HG03066 (cell line): Measurements from ENCODE around the gene PLIN3.
"Not testable (repeated sequence)": the region's sequence is repeated elsewhere in the genome, so short reads cannot be mapped to it uniquely, and the experiment has no call there.

Source experiments
- ATAC-seq: cut with Tn5 transposase; IDR thresholded peaks from one replicate; pipeline ENCODE4 v1.9.1; 2021; ENCODE audit warnings: low read depth; ENCODE audit not compliant: unreplicated experiment

The PLIN3 gene, protein sequence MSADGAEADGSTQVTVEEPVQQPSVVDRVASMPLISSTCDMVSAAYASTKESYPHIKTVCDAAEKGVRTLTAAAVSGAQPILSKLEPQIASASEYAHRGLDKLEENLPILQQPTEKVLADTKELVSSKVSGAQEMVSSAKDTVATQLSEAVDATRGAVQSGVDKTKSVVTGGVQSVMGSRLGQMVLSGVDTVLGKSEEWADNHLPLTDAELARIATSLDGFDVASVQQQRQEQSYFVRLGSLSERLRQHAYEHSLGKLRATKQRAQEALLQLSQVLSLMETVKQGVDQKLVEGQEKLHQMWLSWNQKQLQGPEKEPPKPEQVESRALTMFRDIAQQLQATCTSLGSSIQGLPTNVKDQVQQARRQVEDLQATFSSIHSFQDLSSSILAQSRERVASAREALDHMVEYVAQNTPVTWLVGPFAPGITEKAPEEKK

GRCh38 chr19:4867534-4868285, at the start of gene PLIN3:
Gene PLIN3, minus strand, starts transcription at chr19:4867667. Its CDS starts 6,273 bp downstream, at chr19:4861394.
- peak; percentile 53 for ATAC-seq

DNA sequence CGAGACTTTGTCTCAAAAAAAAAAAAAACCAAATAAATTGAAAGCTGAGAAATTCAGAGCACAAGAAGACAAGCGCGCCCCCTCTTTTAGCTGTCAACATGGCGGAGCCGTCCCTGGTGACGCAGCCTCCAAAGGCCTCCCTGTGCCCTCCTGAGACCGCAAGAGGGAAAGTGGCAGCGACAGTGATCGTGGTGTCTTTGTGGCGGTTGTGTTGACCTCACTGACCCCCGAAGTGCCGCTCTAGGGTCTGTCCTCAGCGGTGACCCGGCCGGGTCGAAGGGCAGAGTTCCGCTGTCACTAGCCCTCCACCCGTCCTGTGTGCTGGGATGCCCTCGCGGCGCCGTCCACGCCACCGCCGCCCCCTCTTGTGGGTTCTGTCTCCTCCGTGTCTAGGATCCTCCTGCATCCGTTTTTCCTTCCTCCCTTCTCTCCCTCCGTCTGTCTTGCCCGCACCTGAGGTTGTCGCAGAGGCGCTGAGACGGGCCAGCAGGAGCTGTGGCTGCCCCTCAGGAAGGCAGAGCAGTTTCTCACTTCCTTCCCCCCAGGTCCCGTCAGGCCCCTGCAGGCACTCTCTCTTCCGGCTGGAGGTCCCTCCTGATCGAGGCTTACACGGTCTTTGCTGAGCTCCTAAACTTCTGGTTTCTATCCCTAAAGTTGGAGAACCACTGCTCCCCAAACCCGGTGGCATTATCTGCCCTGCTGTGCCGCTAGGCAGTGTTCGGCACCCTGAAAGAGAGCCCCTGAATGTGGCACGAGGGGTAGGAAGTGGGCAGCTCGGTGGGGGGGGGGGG, 49.0 kb upstream of the PLIN3 start:
- ATAC-seq, result no peak

DNA sequence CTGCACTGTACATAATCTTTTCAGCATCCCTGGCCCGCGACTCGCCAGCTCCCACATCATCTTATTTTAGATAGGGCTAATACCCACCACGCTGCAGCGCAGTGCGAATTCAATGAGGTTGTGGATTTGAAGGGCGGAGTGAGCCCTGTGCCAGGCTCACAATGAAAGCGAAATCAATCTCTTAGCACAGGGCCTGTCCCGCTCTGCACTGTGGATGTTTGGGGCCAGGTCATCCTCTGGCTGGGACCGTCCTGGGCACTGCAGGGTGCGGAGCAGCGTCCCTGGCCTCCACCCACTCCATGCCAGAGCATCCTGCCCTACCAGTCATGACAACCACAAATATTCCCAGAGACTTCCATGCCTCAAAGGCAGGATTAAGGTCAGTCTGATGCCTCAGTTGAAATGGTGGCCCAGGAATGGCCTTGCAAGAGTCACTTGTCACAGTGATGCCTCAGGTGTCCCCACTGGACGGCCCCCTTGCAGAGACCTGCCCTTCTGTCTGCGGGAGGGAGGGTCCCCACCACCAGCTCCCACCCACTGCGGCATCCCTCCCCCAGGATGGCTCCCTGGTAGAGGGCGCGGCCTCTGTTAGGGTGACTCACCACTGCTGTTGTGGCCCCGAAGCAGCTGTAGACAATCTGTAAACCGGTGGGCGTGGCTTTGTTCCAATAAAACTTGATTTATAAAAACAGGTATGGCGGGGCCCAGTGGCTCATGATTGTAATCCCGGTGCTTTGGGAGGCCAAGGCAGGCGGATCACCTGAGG, 47.5 kb upstream of the PLIN3 start:
- ATAC-seq, result no peak

DNA sequence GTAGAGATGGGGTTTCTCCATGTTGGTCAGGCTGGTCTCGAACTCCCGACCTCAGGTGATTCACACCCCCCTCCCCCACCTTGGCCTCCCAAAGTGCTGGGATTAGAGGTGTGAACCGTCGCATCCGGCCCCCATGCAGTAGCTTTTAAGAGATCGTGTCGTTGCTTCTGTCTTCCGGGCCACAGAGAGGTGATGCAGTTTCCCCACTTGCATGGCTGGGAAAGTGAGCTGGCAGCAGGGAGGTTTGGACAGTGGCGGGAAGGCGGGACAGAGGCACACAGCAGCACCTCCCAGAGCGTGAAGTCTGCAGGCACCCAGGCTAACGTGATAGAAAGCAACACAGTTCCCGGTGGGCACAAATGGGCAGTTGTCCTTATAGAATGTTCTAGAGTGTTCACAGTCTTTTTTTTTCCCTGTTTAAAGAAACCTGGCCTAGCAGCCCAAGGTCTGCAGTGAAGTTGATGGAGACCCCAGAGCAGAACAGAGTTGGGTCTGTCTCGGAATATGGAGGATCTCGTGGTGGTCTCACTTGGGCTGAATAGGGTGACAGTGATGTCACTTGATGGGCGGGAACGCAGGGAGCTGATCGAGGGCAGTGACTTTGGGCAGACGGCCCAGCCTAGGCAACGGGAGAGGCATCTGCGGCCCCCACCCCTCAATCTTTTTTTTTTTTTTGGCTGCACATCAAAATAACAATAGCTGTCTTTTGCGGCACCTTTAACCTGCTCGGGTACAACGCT, 46.7 kb upstream of the PLIN3 start:
- ATAC-seq, result no peak

DNA sequence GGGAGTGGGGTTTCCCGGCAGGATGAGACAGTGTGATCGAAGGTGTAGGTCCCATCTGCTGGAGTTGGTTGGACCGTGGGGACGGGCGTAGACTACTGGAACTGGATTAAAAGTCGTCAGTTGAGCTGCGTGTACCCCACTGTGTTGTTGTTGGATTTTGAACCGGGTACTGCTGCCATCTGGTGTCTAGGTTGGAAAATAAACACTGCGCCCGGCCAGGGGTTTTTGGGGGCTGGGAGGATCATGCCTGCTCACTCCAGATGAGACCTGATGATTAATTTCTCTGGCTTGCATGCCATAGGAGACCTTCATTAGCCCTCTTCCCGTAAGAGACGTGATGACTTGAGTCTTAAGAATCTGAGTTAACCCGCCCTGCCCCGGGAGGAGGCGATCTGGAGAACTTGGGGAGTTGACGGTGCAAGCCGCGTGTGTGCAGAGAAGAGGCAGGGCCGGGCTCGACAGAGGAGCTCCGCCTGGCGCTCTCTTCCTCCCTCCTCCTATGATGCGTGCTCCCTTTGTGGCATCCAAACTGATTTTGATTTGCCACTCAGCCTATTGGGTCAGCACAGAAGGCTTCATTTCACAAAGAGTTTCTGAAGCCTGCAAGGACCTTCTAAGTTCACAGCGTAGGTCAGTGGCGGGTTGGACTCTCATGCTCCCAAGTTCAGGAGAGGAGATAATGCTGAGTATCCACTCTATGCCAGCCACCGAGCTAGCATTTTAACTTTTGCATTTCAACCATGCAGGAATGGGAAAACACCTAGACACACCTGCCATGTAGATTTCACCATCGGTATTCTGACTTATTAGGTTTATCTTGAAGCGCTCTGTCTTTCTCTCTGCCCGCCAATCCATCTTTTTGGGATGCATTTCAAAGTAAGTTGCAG, 44.6 kb upstream of the PLIN3 start:
- ATAC-seq, result no peak

DNA sequence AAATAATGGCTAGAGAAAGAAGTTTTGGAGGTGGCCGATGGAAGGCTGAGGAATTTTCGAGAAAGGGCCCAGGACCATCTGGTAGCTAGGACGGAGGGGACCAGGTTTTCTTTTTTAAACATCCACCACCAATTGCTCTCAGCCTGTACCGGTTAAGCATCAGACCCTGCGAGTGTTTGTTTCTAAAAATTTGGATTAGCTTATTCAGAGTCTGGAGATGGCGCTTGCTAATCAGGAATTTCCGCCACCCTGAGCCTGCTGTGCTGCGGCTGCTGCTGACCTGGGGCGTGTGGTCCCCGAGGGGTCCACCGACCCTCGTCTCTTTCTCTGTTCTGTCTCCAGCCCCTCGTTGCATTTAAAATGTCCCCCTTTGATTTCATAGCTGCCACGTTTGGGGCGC, 43.8 kb upstream of the PLIN3 start:
- ATAC-seq, result no peak

- no peak for ATAC-seq
These were observed 43.3 kb upstream of the PLIN3 start for GRCh38 chr19:4910594-4911281.

- peak; percentile 67 for ATAC-seq
These were observed 42.6 kb upstream of the PLIN3 start for GRCh38 chr19:4909897-4910593.

- ATAC-seq, result no peak
These were observed 41.9 kb upstream of the PLIN3 start, which contains the start of gene UHRF1 for GRCh38 chr19:4909156-4909896. Gene UHRF1, plus strand, starts transcription at chr19:4909501. Its CDS starts 1,385 bp downstream, at chr19:4910886.

- no peak for ATAC-seq
These were observed 41.3 kb upstream of the PLIN3 start for GRCh38 chr19:4908781-4909155.

DNA sequence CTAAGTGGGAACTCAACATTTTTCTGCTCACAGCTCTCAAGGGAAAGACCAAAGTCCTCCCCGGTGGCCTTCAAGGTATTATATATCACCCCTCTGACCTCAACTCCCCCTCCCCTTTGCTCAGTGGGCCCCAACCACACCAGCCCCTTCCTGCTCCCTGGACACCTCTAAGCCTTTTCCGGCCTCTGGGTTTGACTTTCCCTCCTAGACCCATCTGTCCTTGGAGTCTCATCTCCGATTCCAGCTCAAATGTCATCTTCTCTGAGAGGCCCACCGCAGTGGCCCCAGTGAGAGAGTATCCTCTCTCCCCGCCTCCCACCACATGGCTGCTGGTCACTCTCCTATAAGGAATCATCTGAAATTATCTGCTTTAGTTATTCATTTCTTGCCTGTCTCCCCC, 40.9 kb upstream of the PLIN3 start:
- no peak for ATAC-seq

GRCh38 chr19:4906963-4907362, 39.5 kb upstream of the PLIN3 start:
- ATAC-seq, result no peak

DNA sequence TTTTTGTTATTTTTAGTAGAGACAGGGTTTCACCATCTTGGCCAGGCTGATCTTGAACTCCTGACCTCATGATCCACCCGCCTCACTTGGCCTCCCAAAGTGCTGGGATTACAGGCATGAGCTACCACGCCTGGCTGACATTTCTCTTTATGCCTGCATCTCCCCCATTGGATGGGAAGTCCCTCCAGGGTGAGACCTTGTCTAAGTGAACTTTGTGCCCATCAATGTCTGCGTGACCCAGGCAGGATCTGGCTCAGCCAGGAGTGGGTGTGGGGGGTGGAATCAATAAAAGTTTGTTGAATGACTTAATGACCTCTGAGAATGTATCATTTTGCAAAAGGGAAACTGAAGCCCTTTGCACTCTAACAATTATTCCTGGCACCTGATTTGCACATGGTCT, 37.0 kb upstream of the PLIN3 start:
- no peak for ATAC-seq

DNA sequence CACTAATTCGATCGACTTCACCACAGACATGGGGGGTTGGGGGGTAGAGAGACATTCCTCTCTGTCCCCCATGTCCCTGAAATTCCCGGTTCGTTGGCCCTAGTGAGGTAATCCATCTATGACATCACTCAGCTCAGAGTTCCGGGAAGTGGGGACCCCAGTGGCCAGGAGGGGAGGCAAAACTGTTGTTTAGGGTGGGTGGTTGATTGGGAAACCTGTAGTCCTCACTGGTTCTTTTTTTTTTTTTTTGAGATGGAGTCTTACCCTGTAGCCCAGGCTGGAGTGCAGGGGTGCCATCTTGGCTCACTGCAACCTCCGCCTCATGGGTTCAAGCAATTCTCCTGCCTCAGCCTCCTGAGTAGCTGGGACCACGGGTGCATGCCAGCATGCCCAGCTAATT, 35.3 kb upstream of the PLIN3 start, which contains the start of gene ARRDC5:
Gene ARRDC5, minus strand, starts transcription at position 101 of the 400 bp plus-strand sequence. Its CDS starts 71 bp downstream, at position 30.
- ATAC-seq, result no peak

GRCh38 chr19:4900879-4901278, 33.4 kb upstream of the PLIN3 start:
- ATAC-seq, result not testable (repeated sequence)

GRCh38 chr19:4897146-4897545, 29.7 kb upstream of the PLIN3 start:
- ATAC-seq, result no peak

- ATAC-seq, result no peak
These were observed 28.9 kb upstream of the PLIN3 start for GRCh38 chr19:4896372-4896771.
